Inflammatory macrophage treated with lipopolysaccharide for 4 hours (primary cell): ENCODE measurements around the gene MYO7A.

Source experiments
- DNase-seq: peaks from one replicate; pipeline ENCODE4 v3.0.0-alpha.2; 2020

The MYO7A gene

GRCh38 chr11:77187776-77188632 lies 60.0 kb downstream of the MYO7A start:
- peak; percentile 79 for DNase-seq

GRCh38 chr11:77188633-77189491 lies 60.8 kb downstream of the MYO7A start:
- DNase-seq = no peak

- DNase-seq = no peak
These were observed 61.7 kb downstream of the MYO7A start for GRCh38 chr11:77189588-77190210.

- DNase-seq = no peak
These were observed 62.5 kb downstream of the MYO7A start for GRCh38 chr11:77190331-77191075.

- no peak for DNase-seq
These were observed 63.4 kb downstream of the MYO7A start for GRCh38 chr11:77191429-77191822.

GRCh38 chr11:77191823-77192495 lies 63.9 kb downstream of the MYO7A start:
- DNase-seq = peak; percentile 20

- DNase-seq = no peak
These were observed 65.1 kb downstream of the MYO7A start for GRCh38 chr11:77193167-77193566.

GRCh38 chr11:77193911-77194830 lies 66.1 kb downstream of the MYO7A start:
- no peak for DNase-seq

GRCh38 chr11:77195071-77195755 lies 67.2 kb downstream of the MYO7A start:
- no peak for DNase-seq

- no peak for DNase-seq
These were observed 68.9 kb downstream of the MYO7A start for GRCh38 chr11:77196961-77197360.

GRCh38 chr11:77197626-77198320 lies 69.7 kb downstream of the MYO7A start:
- DNase-seq = no peak

- peak; percentile 14 for DNase-seq
These were observed 70.4 kb downstream of the MYO7A start for GRCh38 chr11:77198440-77198849.

- DNase-seq = peak; percentile 31
These were observed 71.2 kb downstream of the MYO7A start for GRCh38 chr11:77199137-77199745.

GRCh38 chr11:77200351-77201268 lies 72.6 kb downstream of the MYO7A start:
- no peak for DNase-seq

GRCh38 chr11:77201370-77201769 lies 73.3 kb downstream of the MYO7A start:
- no peak for DNase-seq

- DNase-seq = no peak
These were observed 74.2 kb downstream of the MYO7A start for GRCh38 chr11:77201991-77202841.
